ENCODE measurements around the gene TECTA. TPM values are rescaled to one million over a fixed set of nuclear protein-coding genes. Genes with fewer than 3 reads are reported as not detected.

TECTA gene
- polyA plus RNA-seq, 1 of the 3 experiments (the other 2 are of a cell fraction): 0.58 TPM

- no peaks in the 10 kb centered on the region for H3F3A ChIP-seq (replicated peaks; ENCODE audit: insufficient read depth)
- H3K79me2 ChIP-seq (ENCODE audit: insufficient read depth): no peaks in the 10 kb centered on the region
- no peak overlapping the region for H2AFZ ChIP-seq (ENCODE audit: low read depth)
- ChIA-PET POLR2A (no interaction called here), CTCF (interaction anchor here (0.6 to 2.2 kb wide), 6 partner anchors 8 to 750 kb away, joined by 3 to 8 read pairs (median 4); no protein-coding TSS in a partner anchor)
- DNase-seq: peak; percentile 52
- peaks cover 0 to 4% of the 10 kb centered on the region in 2 experiments; a peak in 2 of 4 replicates for H3K4me1 ChIP-seq (ENCODE audit: control insufficient read depth in 1 of 2, insufficient read depth in 2 of 2, low read depth in 1 of 2, low read length in 1 of 2)
- H3K36me3 ChIP-seq (replicated peaks in 1 of 2; ENCODE audit: control insufficient read depth in 1 of 2, insufficient read depth in 2 of 2, low read length in 1 of 2): no peaks in the 10 kb centered on the region
- H3K27ac ChIP-seq (ENCODE audit: low read depth in 2 of 2, low read length in 1 of 2): no peak overlapping the region
- H4K20me1 ChIP-seq (ENCODE audit: insufficient read depth): no peaks in the 10 kb centered on the region
- TF ChIP-seq MAX (IDR thresholded peaks at IDR 0.05; ENCODE audit: low read depth): no peak
- peak; percentile 50 for TF ChIP-seq GATA2 (CRISPR knock-in tag; IDR thresholded peaks at IDR 0.05)
- 39% methylated on average over 13 of the region's 13 CpGs for WGBS (ENCODE audit: low lambda C conversion rate)
- no peaks in the 10 kb centered on the region for H3K27me3 ChIP-seq (ENCODE audit: insufficient read depth)
- no peak overlapping the region for H3K4me3 ChIP-seq (ENCODE audit: low read depth in 2 of 2, low read length in 1 of 2)
- no peaks in the 10 kb centered on the region for H3K9me2 ChIP-seq
- H3K9me3 ChIP-seq: no peaks in the 10 kb centered on the region
- no peak overlapping the region for H3K4me2 ChIP-seq
- no peak overlapping the region for H3K9ac ChIP-seq
These were observed 53.7 kb downstream of the TECTA start for GRCh38 chr11:121154486-121155314.

GRCh38 chr11:121157756-121158155 is 56.7 kb downstream of the TECTA start:
- no peak for DNase-seq
- Histone ChIP-seq H3K36me3 (replicated peaks in 1 of 2; ENCODE audit: control insufficient read depth in 1 of 2, insufficient read depth in 2 of 2, low read length in 1 of 2) (no peaks in the 10 kb centered on the region), H3K4me1 (ENCODE audit: control insufficient read depth in 1 of 2, insufficient read depth in 2 of 2, low read depth in 1 of 2, low read length in 1 of 2) (peaks cover 0 to 4% of the 10 kb centered on the region in 2 experiments; a peak in 2 of 4 replicates), H3F3A (replicated peaks; ENCODE audit: insufficient read depth) (no peaks in the 10 kb centered on the region), H3K27ac (ENCODE audit: low read depth in 2 of 2, low read length in 1 of 2) (no peak overlapping the region), H3K4me3 (ENCODE audit: low read depth in 2 of 2, low read length in 1 of 2) (no peak overlapping the region), H3K4me2 (no peak overlapping the region), H3K27me3 (ENCODE audit: insufficient read depth) (no peaks in the 10 kb centered on the region), H3K79me2 (ENCODE audit: insufficient read depth) (no peaks in the 10 kb centered on the region), H2AFZ (ENCODE audit: low read depth) (no peak overlapping the region), H3K9me2 (no peaks in the 10 kb centered on the region), H3K9me3 (no peaks in the 10 kb centered on the region), H3K9ac (no peak overlapping the region), H4K20me1 (ENCODE audit: insufficient read depth) (no peaks in the 10 kb centered on the region)
- ChIA-PET CTCF (interaction anchor here (0.7 to 1.2 kb wide), 3 partner anchors 10 to 37 kb away, joined by 3 to 4 read pairs (median 4); no protein-coding TSS in a partner anchor), POLR2A (no interaction called here)
- 79% methylated on average over 19 of the region's 36 CpGs for WGBS (ENCODE audit: low lambda C conversion rate)
- TF ChIP-seq EZH2phosphoT487 (IDR thresholded peaks at IDR 0.05; ENCODE audit: borderline replicate concordance, low read depth) (no peak), NRF1 (IDR thresholded peaks at IDR 0.05; ENCODE audit: low read depth, low read length) (no peak), CHD2 (IDR thresholded peaks at IDR 0.05; ENCODE audit: low read length, partially characterized antibody) (no peak), CTCF (IDR thresholded peaks at IDR 0.05) (no peak), GATA2 (CRISPR knock-in tag; IDR thresholded peaks at IDR 0.05) (no peak), MEF2A (IDR thresholded peaks at IDR 0.05; ENCODE audit: borderline replicate concordance, low read depth) (no peak), SIN3A (IDR thresholded peaks at IDR 0.05; ENCODE audit: borderline replicate concordance, low read depth, low read length) (no peak), RCOR1 (IDR thresholded peaks at IDR 0.05; ENCODE audit: low read length) (no peak), REST (IDR thresholded peaks at IDR 0.05; ENCODE audit: low read depth, low read length) (no peak), ELF1 (IDR thresholded peaks at IDR 0.05) (no peak), MXI1 (IDR thresholded peaks at IDR 0.05; ENCODE audit: low read depth, low read length) (no peak), ZBTB33 (IDR thresholded peaks at IDR 0.05; ENCODE audit: borderline replicate concordance, low read depth) (no peak), TCF12 (IDR thresholded peaks at IDR 0.05) (no peak), EP300 (IDR thresholded peaks at IDR 0.05; ENCODE audit: borderline replicate concordance in 1 of 2, low read depth in 1 of 2, low read length in 1 of 2) (no peak), TEAD4 (IDR thresholded peaks at IDR 0.05; ENCODE audit: borderline replicate concordance, insufficient read depth) (no peak), IRF3 (IDR thresholded peaks at IDR 0.05; ENCODE audit: low read depth, low read length) (no peak)
